IgD-negative memory B cell (primary cell): ENCODE data around the gene CDHR1. TPM values are rescaled to one million over a fixed set of nuclear protein-coding genes. Genes with fewer than 3 reads are reported as not detected.

ENCODE experiments used
- H3K27ac Mint-ChIP-seq, 3 donors: one replicate each; pipeline ENCODE4 v1.8.0; 2020 to 2022; ENCODE audit warnings: mild to moderate bottlenecking in 3 of 3, mixed read lengths in 3 of 3, moderate library complexity in 1 of 3
- H3K27me3 Mint-ChIP-seq: one replicate; pipeline ENCODE4 v1.8.0; 2021; ENCODE audit warnings: mixed read lengths
- H3K36me3 Mint-ChIP-seq: one replicate; pipeline ENCODE4 v1.8.0; 2020; ENCODE audit warnings: mild to moderate bottlenecking, mixed read lengths
- H3K4me1 Mint-ChIP-seq, 3 donors: one replicate each; pipeline ENCODE4 v1.8.0; 2020 to 2022; ENCODE audit warnings: mixed read lengths in 3 of 3, mild to moderate bottlenecking in 1 of 3
- H3K4me3 Mint-ChIP-seq, 4 donors: one replicate each; pipeline ENCODE4 v1.8.0; 2020 to 2022; ENCODE audit warnings: mild to moderate bottlenecking in 4 of 4, mixed read lengths in 4 of 4, moderate library complexity in 3 of 4
- H3K9me3 Mint-ChIP-seq, 3 donors: one replicate each; pipeline ENCODE4 v1.8.0; 2020 to 2021; ENCODE audit warnings: mixed read lengths in 3 of 3, mild to moderate bottlenecking in 1 of 3
- polyA plus RNA-seq: library from polyadenylated mRNA; unstranded; fragments of 300-500 nt; fragmentation: Illumina TruSeq; gene quantifications from one replicate; pipeline ENCODE4 v1.2.3, GENCODE V29; 2021

The CDHR1 gene
- polyA plus RNA-seq, 1 donor from 2014 or later: not detected

DNA sequence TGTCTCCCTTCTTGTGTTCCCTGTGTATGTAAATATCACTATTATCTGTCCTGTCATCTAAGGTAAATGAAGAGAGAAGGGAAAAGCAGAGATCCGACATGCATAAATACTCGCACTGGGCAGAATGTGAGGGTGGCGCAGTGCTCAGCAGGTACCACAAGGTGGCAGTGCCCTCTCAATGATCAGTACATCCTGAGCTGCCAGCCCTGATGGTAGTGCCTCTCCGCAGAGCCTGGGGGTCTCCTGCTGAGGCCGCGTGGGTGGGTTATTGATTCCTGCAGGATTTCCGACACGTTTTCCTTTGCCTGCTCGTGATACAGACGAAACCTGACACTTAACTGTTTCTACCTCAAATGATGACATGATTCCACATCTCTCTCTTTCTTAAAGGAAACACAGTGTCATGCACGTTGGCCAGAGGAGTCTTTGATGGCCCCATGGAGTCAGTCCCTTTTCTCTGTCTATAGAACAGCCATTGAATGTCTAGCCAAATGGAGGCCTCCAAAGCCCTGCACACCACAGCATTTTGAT, 70.3 kb downstream of the CDHR1 start:
- peaks cover 2% of the 10 kb centered on the region for H3K36me3 Mint-ChIP-seq
- no peak overlapping the region for H3K27ac Mint-ChIP-seq
- H3K4me1 Mint-ChIP-seq: peaks cover 0 to 4% (median 4%) of the 10 kb centered on the region in 3 donors
- H3K4me3 Mint-ChIP-seq: no peak overlapping the region
- H3K9me3 Mint-ChIP-seq: no peaks in the 10 kb centered on the region
- peaks cover 30% of the 10 kb centered on the region for H3K27me3 Mint-ChIP-seq

DNA sequence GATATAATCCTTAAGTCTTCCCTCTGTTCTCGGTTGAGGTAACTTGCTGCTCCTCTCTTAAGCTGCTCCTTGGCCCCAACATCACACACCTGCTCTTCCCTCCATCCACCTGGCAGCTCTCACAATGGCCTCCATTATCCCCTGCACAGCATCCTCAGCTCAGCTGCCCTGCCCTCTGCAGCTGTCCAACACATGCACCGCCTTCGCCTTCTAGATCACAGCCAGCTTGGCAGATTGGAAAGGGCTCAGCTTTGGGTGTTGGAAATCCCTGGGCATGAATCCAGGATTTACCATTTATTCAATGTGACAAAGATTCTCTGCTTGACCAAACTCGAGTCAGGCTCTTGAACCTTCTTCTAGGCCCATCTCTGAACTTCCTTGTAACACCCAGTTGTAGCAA, 71.1 kb downstream of the CDHR1 start:
- Mint-ChIP-seq H3K36me3 (peaks cover 2% of the 10 kb centered on the region), H3K4me1 (peaks cover 0 to 4% (median 4%) of the 10 kb centered on the region in 3 donors), H3K9me3 (no peaks in the 10 kb centered on the region), H3K4me3 (no peak overlapping the region), H3K27ac (no peak overlapping the region), H3K27me3 (peaks cover 30% of the 10 kb centered on the region)

DNA sequence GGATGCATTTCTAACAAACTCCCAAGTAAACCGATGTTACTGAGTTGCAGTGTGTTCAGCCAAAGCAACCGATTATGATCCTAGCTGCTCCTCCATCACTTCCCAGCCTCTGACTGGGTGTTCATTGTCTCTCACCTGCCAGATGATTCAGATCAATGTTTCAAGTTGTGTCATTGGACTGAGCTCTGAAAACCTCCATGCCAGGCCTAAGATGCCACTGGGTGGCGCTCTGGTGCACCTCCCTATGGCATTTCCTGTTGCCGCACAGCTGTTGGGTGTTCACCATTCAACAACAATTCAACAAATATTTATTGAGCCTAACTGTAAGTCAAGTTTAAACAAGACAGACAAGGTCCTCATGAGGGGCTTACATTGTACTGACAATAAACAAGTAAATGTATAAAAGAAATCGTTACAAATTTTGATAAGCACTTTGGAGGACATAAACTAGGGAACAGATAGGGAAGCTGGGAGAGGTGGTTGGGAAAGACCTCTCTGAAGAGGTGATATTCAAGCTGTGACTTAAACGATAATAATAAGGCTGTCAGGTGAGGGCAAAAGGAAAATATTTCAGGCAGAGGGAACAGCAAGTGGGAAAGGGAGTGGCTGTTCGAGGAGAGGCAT, 73.3 kb downstream of the CDHR1 start:
- H3K36me3 Mint-ChIP-seq: peaks cover 2% of the 10 kb centered on the region
- H3K27me3 Mint-ChIP-seq: peaks cover 19% of the 10 kb centered on the region
- peaks cover 0 to 4% (median 4%) of the 10 kb centered on the region in 3 donors for H3K4me1 Mint-ChIP-seq
- H3K27ac Mint-ChIP-seq: no peak overlapping the region
- H3K4me3 Mint-ChIP-seq: no peak overlapping the region
- H3K9me3 Mint-ChIP-seq: no peaks in the 10 kb centered on the region

DNA sequence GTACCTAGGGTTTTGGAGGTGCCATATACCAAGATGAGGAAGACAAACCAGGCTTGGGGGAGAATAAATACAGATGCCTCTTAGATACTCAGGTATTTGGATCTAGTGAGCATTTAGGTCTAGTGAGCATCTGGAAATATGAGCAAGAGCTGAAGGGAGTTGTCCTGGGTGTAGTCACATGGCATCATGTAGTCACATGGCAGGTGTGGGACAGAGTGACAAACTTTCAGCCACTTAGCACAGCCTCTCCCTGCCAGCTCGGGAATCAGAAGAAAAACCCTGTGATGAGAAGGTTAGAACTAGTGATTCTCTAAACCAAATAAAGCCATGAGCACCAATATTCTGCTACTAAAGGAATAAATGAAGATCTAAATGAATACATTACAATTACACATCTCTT, 74.8 kb downstream of the CDHR1 start:
- Mint-ChIP-seq H3K4me3 (no peak overlapping the region), H3K36me3 (no peaks in the 10 kb centered on the region), H3K27me3 (peaks cover 9% of the 10 kb centered on the region), H3K27ac (no peak overlapping the region), H3K9me3 (no peaks in the 10 kb centered on the region), H3K4me1 (peaks cover 0 to 4% (median 4%) of the 10 kb centered on the region in 3 donors)

Other genes starting within 250 kb of the CDHR1 start
- 226 TPM for gene GHITM, start 55.0 kb upstream of the CDHR1 start, polyA plus RNA-seq
- gene GPR15LG, start 20.7 kb upstream of the CDHR1 start, polyA plus RNA-seq: not detected
- not detected for gene LRIT2, start 31.0 kb downstream of the CDHR1 start, polyA plus RNA-seq
- not detected for gene LRIT1, start 47.0 kb downstream of the CDHR1 start, polyA plus RNA-seq
- not detected for gene RGR, start 50.5 kb downstream of the CDHR1 start, polyA plus RNA-seq
- 41.3 TPM for gene CCSER2, start 134.1 kb downstream of the CDHR1 start, polyA plus RNA-seq